HepG2 (cell line): ENCODE results near the gene NES. TPM values are rescaled to one million over a fixed set of nuclear protein-coding genes. Genes with fewer than 3 reads are reported as not detected.

Experiments
- ARNT ChIP-seq: fragments of 450-650 bp; IDR thresholded peaks from 2 replicates; pipeline ENCODE4 v1.6.1; 2017
- ATF7-NPFF ChIP-seq: sonication (generic); formaldehyde crosslinking; IDR thresholded peaks from 2 replicates; pipeline ENCODE4 v1.8.1; 2023; ENCODE audit warnings: mild to moderate bottlenecking, low read depth, missing genetic modification reagents, moderate library complexity
- BHLHE40 ChIP-seq: IDR thresholded peaks from 2 replicates; pipeline ENCODE4 v1.6.1; 2011; ENCODE audit warnings: low read length, improper control_type of control experiment
- CCAR2 ChIP-seq: fragments of 200-400 bp; formaldehyde crosslinking; optimal IDR thresholded peaks from 2 replicates; pipeline ENCODE3; 2018; ENCODE audit warnings: low read depth, mild to moderate bottlenecking, low read length, moderate library complexity
- EED ChIP-seq: sonication (generic); formaldehyde crosslinking; IDR thresholded peaks from 2 replicates; pipeline ENCODE4 v1.5.0; 2020; ENCODE audit warnings: mild to moderate bottlenecking, missing genetic modification reagents
- HNF1A ChIP-seq, 2 experiments: sonication (generic) in 1 of 2; formaldehyde crosslinking in 1 of 2; IDR thresholded peaks; 2 replicates each; pipeline versions ENCODE4 v1.4.0 to v1.6.1; 2016 to 2020; ENCODE audit warnings: borderline replicate concordance in 1 of 2, low read depth in 1 of 2, mild to moderate bottlenecking in 1 of 2, missing genetic modification reagents in 1 of 2
- HNRNPH1 ChIP-seq: fragments of 200-400 bp; formaldehyde crosslinking; optimal IDR thresholded peaks from 2 replicates; pipeline ENCODE3; 2017; ENCODE audit warnings: mild to moderate bottlenecking, low read depth, low read length
- HOXA3 ChIP-seq: sonication (generic); formaldehyde crosslinking; IDR thresholded peaks from 2 replicates; pipeline ENCODE4 v1.5.0; 2020; ENCODE audit warnings: missing genetic modification reagents
- KDM3A ChIP-seq: IDR thresholded peaks from 2 replicates; pipeline ENCODE4 v1.6.1; 2018; ENCODE audit warnings: low read depth, missing compliant biosample characterization
- KLF6 ChIP-seq: IDR thresholded peaks from 2 replicates; pipeline ENCODE4 v1.8.0; 2016; ENCODE audit warnings: missing biosample characterization, missing genetic modification reagents
- KMT2B ChIP-seq: IDR thresholded peaks from 2 replicates; pipeline ENCODE4 v1.6.1; 2016; ENCODE audit warnings: missing genetic modification reagents, missing compliant biosample characterization
- NCOA2 ChIP-seq: sonication (generic); formaldehyde crosslinking; IDR thresholded peaks from 2 replicates; pipeline ENCODE4 v1.8.0; 2022; ENCODE audit warnings: inconsistent platforms
- NR2F2 ChIP-seq: IDR thresholded peaks from 2 replicates; pipeline ENCODE4 v1.6.1; 2012; ENCODE audit warnings: low read depth, inconsistent platforms, borderline replicate concordance
- PHF21A ChIP-seq: sonication (generic); formaldehyde crosslinking; IDR thresholded peaks from 2 replicates; pipeline ENCODE4 v1.5.0; 2020; ENCODE audit warnings: mild to moderate bottlenecking, missing genetic modification reagents
- SP1 ChIP-seq, 2 experiments: fragments of 450-650 bp in 1 of 2; sonication (generic) in 1 of 2; formaldehyde crosslinking in 1 of 2; IDR thresholded peaks; 2 replicates each; pipeline versions ENCODE4 v1.4.0 to v1.6.1; 2016 to 2020; ENCODE audit warnings: missing genetic modification reagents in 1 of 2
- STAT5B ChIP-seq: sonication (generic); formaldehyde crosslinking; IDR thresholded peaks from 2 replicates; pipeline ENCODE4 v1.4.0; 2020; ENCODE audit warnings: missing genetic modification reagents
- TBL1XR1 ChIP-seq: fragments of 150-350 bp; IDR thresholded peaks from 2 replicates; pipeline ENCODE4 v1.6.1; 2014; ENCODE audit warnings: borderline replicate concordance, low read length; ENCODE audit not compliant: partially characterized antibody
- TP53 ChIP-seq: sonication (generic); formaldehyde crosslinking; conservative IDR thresholded peaks from 2 replicates; pipeline ENCODE4 v1.4.0; 2020; ENCODE audit warnings: missing genetic modification reagents
- TRIM24 ChIP-seq: sonication (generic); formaldehyde crosslinking; IDR thresholded peaks from 2 replicates; pipeline ENCODE4 v1.8.0; 2022; ENCODE audit warnings: mild to moderate bottlenecking, missing genetic modification reagents
- ZFP36L2 ChIP-seq: sonication (generic); formaldehyde crosslinking; IDR thresholded peaks from 2 replicates; pipeline ENCODE4 v1.4.0; 2020; ENCODE audit warnings: missing genetic modification reagents
- ZNF225 ChIP-seq: sonication (generic); formaldehyde crosslinking; IDR thresholded peaks from 2 replicates; pipeline ENCODE4 v1.4.0; 2020; ENCODE audit warnings: mild to moderate bottlenecking, missing genetic modification reagents
- ZNF432 ChIP-seq: sonication (generic); formaldehyde crosslinking; IDR thresholded peaks from 2 replicates; pipeline ENCODE4 v1.5.0; 2020; ENCODE audit warnings: missing genetic modification reagents, mild to moderate bottlenecking, borderline replicate concordance
- ZNF446 ChIP-seq: sonication (generic); formaldehyde crosslinking; IDR thresholded peaks from 2 replicates; pipeline ENCODE4 v1.5.0; 2020; ENCODE audit warnings: mild to moderate bottlenecking, missing genetic modification reagents
- ZNF773 ChIP-seq: sonication (generic); formaldehyde crosslinking; IDR thresholded peaks from 2 replicates; pipeline ENCODE4 v1.4.0; 2020; ENCODE audit warnings: missing genetic modification reagents, borderline replicate concordance
- ZNF788 ChIP-seq: sonication (generic); formaldehyde crosslinking; IDR thresholded peaks from 2 replicates; pipeline ENCODE4 v1.5.0; 2020; ENCODE audit warnings: mild to moderate bottlenecking, missing genetic modification reagents, borderline replicate concordance
- ZUFSP ChIP-seq: sonication (generic); formaldehyde crosslinking; IDR thresholded peaks from 2 replicates; pipeline ENCODE4 v1.9.0; 2021; ENCODE audit warnings: missing genetic modification reagents, mild to moderate bottlenecking, borderline replicate concordance
- polyA plus RNA-seq, 8 experiments: library from polyadenylated mRNA; depleted of rRNA in 3 of 8; stranded (reverse) in 7 of 8; unstranded in 1 of 8; fragments of >200 nt; fragmentation: Illumina TruSeq in 4 of 8; extraction: Trizol in 4 of 8; gene quantifications; 2 replicates each; pipeline versions ENCODE4 v1.2.1 to v1.2.3, GENCODE V29; 2011 to 2016; ENCODE audit warnings: low read depth in 4 of 8, missing spikeins in 1 of 8, mixed read lengths in 1 of 8; ENCODE audit not compliant: insufficient read depth in 1 of 8
- total RNA-seq, 5 experiments: library from RNA; depleted of rRNA; stranded (reverse); fragments of >200 nt; fragmentation: Illumina TruSeq; extraction: Trizol; gene quantifications; 2 replicates each; pipeline ENCODE4 v1.2.3, GENCODE V29; 2016; ENCODE audit warnings: low read depth in 1 of 5

The NES gene
- total and polyA plus RNA-seq, 2 of the 13 experiments (the other 11 are each of a cell fraction or from before 2014, with no cell fraction given) = 1.7 to 16.6 TPM

GRCh38 chr1:156659988-156660751 lies 17.0 kb downstream of the NES start (continued):
- TF ChIP-seq ZNF788 (CRISPR knock-in tag) (peak; percentile 23; the same call in 1 of the 2 replicates), CCAR2 (peak; percentile 37), BHLHE40 (peak; percentile 92), KLF6 (peak; percentile 92), ZFP36L2 (CRISPR knock-in tag) (no peak), ARNT (no peak), EED (CRISPR knock-in tag) (peak; percentile 76; the same call in 1 of the 2 replicates), KMT2B (CRISPR knock-in tag) (peak; percentile 38; the same call in 1 of the 2 replicates), ZNF225 (CRISPR knock-in tag) (no peak), HOXA3 (no peak; the same call in 1 of the 2 replicates), NCOA2 (peak; percentile 55), TP53 (CRISPR knock-in tag) (no peak), ZNF432 (CRISPR knock-in tag) (no peak), TRIM24 (CRISPR knock-in tag) (no peak), ATF7-NPFF (CRISPR knock-in tag) (peak; percentile 60; the same call in 1 of the 2 replicates), ZUFSP (CRISPR knock-in tag) (no peak), SP1 (IDR thresholded peaks at IDR 0.05) (no peak), SP1 (CRISPR knock-in tag; IDR thresholded peaks at IDR 0.05) (peak; percentile 35; the same call in 1 of the 2 replicates), NR2F2 (no peak), STAT5B (CRISPR knock-in tag) (no peak), HNRNPH1 (peak; percentile 35), ZNF773 (CRISPR knock-in tag) (no peak), ZNF446 (CRISPR knock-in tag) (no peak), TBL1XR1 (peak; percentile 44), PHF21A (CRISPR knock-in tag) (peak; percentile 23; the same call in 1 of the 2 replicates), KDM3A (peak; percentile 90; the same call in 1 of the 2 replicates), HNF1A (IDR thresholded peaks at IDR 0.05; ENCODE audit: low read depth) (no peak), HNF1A (CRISPR knock-in tag; IDR thresholded peaks at IDR 0.05; ENCODE audit: borderline replicate concordance) (peak; percentile 28; the same call in 1 of the 2 replicates)
